ENCODE data around the gene CELA1. TPM values are rescaled to one million over a fixed set of nuclear protein-coding genes. Genes with fewer than 3 reads are reported as not detected.

The CELA1 gene
- total RNA-seq, 1 donor from 2014 or later = not detected

Other genes starting within 250 kb of the CELA1 start
- 40.2 and 45.1 TPM in 2 replicates for gene TFCP2, start 173.5 kb downstream of the CELA1 start, total RNA-seq
- 5.7 and 7.2 TPM in 2 replicates for gene POU6F1, start 128.6 kb downstream of the CELA1 start, total RNA-seq
- 241 and 251 TPM in 2 replicates for gene DAZAP2, start 107.9 kb downstream of the CELA1 start, total RNA-seq
- 0.98 and 2.4 TPM in 2 replicates for gene SMAGP, start 76.3 kb downstream of the CELA1 start, total RNA-seq
- gene BIN2, start 22.5 kb downstream of the CELA1 start, total RNA-seq = 181 and 187 TPM in 2 replicates
- gene GALNT6, start 44.7 kb upstream of the CELA1 start, total RNA-seq = 14.9 and 17.7 TPM in 2 replicates
- gene SLC4A8, start 78.2 kb upstream of the CELA1 start, total RNA-seq = 6.8 and 9.4 TPM in 2 replicates
- gene SCN8A, start 244.6 kb upstream of the CELA1 start, total RNA-seq = 0.41 and 0.47 TPM in 2 replicates